CD4-positive, alpha-beta T cell treated with Interleukin-6 for 4 hours (primary cell): Measurements from ENCODE around the gene ECM2.

Experiments used
- DNase-seq: peaks from one replicate; pipeline ENCODE4 v3.0.0-alpha.2; 2020; ENCODE audit warnings: mixed read lengths

Gene ECM2

DNA sequence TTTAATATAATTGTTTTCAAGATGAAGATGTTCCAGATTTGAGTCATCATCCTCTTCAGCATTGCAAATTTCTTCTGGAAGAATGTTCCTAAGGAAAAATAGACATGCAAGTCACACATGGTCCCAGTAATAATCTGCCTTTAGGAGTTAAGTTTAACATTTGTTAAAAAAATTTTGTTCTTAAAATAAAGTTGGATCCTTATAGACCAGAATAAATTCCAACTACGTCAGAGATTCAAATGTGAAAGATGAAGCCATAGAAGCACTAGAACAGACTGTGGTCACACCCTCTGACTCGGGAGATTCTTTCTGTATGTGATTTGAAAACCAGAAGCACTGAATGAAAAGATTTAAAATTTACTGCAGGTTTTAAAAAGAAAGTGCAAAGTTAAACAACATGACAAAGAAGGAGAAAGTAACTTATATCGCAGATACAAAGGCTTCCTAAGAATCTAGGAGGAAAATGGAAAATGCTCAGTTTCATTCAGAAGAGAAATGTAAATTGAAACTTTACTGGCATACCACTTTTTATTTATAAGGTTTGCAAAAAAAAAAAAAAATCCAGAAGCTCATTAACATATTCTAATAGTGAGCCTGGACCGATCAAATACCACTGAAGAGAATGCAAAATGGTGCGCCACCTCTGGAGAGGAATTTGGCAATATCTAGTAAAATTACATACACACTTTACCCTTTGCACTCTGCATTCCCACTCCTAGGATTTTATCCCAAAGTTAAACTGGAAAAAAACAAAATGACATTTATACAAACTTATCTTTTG is 39.2 kb downstream of the ECM2 start:
- no peak for DNase-seq

DNA sequence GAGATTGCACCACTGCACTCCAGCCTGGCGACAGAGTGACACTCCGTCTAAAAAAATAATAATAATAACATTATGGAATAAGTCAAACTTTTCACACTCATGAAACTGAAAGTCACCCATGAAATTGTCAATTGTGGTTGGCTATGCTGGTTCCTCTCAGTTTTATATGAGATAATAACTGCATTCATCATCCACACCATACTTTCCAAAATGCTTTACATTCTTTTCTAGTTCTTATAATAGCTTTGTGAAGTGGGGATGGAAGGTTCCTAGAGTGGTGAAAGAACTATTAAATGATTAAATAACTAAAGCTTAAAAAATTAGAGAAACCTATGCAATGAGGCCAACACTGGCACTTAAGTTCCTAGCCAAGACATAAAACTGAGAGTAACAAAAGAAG is 40.9 kb downstream of the ECM2 start:
- DNase-seq, result no peak

DNA sequence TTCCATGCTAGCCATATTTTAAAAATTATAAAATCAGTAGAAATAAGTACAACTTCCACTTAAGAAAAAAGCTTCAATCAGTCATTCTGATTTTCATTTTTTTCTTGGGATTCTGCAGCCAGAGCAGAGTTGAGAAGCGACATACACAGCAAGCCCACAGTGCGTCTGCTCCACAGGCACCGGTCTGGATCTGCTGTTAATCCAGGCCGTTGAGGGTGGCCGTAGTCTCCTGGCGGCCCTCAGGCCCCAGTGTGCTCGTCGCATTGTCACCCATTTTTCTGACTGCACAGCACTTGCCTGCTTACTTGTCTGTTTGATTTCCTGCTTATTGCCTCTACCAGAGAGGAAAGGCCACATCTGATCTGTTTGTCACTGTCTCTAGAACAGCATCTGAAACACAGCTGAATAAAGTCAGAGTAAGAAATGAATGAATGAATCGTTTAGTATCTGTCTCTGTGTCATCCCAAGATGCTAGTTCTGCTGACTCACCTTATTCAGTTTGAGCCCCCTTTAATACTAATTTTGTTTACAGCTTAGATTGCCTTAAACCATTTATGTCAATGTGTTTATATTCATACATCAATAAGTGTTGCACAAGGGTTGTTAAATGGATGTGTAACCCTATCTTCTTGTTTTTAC is 41.9 kb downstream of the ECM2 start:
- DNase-seq, result no peak

DNA sequence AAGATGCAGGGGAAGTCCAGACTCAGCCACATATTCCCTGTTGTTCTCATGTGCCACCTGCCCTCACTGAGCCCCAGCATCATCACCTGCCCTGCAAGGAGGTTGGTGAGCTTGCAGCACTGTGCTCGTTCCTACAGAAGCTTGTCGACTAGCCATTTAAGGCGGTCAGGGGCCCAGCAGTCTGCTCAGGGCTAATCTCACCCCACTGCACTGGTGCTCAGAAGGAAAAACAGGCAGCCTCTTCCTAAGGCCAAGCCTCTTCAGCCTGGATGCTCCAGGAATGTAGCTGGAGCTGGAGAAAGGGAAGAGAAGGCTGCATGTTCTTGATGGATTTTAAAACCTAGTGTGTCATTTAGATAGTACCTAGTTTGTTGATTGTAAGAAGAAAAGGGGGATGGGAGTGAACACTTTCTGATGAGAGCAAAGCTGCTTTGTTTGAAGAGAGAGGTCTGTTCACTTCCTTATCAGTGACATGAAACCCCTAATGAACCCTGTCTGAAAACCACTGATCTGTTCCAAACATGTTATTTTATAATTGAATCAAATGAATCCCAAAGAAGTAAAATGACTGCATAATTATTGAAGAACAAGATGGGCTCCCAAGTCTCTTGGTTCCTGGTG is 42.9 kb downstream of the ECM2 start:
- no peak for DNase-seq

DNA sequence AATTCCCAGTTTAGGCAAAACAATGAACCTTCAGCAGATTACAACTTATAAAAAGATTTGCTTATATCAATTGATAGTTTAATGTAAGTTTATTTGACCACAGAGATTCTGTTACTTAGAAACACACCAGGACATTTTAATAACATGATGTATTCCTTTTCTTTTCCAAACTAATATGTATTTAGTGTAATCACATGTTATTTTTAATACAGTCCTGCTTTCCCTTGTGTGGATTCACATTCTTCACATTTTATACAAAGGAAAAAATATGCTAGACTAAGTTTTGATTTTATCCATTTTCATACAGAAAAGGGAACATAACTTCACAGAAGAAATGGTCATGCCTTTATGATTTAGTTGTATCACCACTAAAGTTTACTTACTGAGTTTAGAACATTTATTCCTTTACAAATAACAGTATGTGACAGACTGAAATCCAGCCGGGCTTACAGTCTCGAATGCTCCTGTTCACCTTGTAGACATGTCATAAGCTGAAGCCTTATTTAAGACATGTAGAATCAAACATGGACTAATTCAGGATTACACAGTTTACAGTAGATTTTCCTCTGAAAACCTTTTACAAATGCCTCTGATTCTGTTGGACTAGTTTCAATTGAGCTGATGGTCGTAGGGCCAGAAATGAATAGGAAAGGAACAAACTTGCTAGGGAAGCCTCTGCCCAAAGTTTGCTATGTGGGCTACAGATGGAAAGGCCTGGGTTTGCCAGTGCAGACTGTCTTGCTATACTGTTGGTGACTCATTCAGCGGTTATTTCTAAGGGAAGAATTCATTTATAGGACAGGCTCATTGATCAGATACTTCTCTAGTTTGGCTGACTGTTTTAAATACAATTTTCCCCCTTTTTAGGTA is 46.9 kb downstream of the ECM2 start:
- DNase-seq, result no peak

DNA sequence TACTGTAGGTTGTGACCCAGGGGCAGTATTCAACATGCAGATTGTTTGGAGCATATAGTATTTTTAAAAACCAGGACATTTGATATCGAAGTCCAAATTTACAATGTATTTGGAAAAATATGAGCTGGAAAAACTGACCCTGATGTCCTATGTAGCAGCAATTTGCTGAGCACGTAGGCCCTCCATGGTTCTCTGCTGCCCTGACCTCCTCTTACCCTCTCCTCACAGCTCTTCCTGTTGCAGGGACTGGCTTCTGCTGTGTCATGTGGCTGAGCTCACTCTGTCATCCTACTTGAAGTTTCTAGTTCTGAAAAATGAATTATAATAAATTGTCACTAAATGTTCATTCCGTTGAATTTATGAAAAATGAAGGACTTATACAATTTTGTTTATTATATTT is 49.4 kb downstream of the ECM2 start:
- DNase-seq, result no peak

DNA sequence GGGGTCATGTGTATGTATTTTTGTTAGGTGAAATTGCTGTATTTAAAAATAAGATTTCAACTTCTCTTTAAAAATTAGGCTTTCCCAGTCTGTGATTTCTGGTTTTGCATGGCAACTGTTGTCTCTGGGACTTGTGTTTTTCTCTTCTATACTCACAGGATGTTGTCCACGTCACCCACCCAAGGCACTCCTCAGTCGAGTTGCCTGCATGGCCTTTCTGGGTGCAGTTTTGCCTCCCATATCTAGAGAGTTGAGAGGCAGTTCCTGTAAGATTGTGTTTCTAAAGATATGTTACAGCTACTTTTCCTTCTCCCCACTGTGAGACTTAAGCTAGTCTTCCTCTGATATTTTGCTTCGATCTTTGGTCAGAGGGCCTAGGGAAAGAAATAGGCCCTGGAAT is 51.2 kb downstream of the ECM2 start:
- no peak for DNase-seq

DNA sequence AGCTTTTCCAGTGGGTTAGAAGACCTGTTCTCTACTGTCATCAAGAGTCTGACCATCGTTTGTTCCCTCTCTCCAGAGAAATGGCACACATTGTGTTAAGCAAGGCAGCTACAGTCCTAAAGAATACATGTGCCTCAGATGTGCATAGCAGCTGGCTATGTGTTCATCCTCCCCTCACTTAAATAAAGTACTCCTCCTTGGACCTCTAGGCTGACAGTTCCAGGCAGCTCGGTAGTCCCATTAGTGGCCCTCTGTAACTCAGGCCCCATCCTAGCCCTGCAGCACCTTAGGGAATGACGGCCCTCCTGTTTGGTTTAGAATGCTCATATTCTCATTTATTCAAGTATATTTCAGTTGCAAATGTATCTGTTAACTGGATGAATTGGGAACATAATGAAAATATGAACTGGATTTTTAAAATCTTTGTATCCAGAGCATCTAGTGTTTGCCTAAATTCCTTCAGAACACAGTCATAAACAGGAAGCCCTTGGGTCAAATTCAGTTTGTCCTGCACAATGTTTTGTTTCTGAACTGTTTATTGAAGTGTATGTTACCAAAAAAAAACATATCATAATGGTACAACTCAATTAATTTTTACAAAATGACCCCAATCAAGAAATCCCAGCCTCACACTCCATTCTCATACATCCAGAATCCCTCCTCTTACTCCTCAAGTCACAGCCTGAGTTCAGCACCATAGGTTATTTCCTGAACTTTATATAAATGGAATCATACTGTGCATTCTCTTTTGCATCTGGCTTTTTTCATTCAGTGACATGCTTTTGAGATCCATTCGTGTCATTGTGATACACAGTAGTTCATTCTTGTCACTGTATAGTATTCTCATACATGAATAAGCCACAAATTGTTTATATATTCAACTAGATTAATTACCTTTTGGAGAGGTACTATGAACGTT is 51.9 kb downstream of the ECM2 start:
- DNase-seq, result no peak

DNA sequence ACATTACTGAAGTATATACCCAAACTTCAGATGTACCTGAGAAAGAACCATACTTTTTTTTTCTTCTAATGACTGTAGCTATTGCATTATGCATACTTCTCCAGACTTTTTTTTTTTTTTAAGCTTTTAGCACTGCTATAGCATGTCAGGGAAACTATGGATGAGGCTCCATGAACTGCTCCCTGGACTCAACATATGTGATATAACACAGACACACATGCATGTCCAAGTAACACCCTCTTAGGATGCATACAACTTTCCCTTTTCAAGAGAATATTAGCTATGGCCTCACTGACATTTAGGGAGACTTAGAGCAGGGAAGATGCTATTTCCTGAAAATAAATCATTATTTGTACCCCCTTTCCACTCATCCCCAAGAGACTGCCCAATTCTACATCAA is 53.0 kb downstream of the ECM2 start:
- no peak for DNase-seq

DNA sequence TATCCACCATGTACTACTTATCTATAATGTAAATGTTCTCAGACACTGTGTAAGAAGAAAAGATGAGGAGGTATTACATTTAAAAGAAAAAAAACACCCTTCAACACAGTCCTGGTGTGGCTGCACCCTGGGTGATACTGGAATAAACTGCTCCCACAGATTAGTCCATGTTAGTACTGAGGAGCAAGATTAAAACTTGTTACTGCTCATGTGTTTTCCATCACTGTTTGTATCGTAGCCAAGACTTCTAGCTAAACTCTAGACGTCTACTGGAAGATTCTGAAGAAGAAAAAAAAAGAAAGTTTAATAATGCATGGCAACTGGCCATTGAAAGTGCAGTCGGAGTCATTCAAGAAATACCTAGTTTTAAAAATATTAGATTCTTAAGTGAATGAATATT is 53.5 kb downstream of the ECM2 start, which contains the start of gene ASPN:
Gene ASPN (minus strand): TSS at position 178 of the 400 bp plus-strand sequence.
- DNase-seq, result no peak

DNA sequence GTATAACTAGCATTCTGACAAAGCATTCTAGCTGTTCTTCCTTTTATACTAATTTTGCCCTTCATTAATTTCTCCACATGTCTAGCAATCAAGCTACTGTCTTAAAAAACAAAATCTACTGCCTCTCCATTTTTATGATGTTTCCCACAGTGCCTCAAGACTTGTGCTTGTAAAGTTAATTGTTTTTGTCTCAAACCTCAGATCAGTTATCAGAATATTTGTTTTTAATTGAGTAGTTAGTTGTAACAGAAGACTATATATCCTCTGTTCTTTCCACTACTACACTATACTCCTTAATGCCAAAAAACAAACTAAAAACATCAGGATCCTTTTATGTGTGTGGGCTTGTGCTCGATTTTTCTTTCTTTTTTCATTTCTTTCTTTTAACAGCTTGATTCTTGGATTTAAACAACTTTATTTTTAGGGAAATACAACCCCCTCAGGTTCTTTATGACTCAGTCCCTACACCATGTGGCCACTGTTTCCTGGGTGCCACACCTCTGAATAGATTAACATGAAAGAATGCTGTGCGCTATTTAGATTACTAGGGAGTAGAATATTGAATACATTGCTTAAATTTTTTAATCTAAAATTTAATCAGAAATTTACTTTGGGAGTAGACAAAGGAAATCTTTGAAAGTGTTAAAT is 54.7 kb downstream of the ECM2 start:
- no peak for DNase-seq

DNA sequence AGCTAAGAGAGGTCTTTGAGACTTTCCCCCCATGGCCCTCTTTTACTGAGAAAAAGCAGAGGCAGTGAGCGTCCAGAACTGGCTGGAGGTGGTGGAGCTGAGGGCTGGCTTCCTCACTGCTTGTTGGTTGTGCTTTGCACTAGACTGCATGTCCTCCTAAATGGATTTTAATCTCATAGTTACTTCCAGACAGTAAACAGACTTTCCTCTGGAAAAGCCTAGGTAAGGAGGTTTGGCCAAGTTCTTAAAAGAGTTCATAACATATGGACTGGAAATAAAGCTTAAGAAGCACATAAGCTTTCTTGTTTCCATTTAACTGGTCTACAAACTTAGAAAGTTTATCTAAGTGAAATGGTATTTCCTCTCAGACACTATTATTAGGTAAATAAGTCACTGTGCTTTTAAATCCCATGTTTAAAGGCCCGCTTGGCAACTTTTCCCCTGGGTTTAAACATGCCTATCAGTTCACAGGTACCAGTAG is 55.5 kb downstream of the ECM2 start:
- DNase-seq, result no peak

DNA sequence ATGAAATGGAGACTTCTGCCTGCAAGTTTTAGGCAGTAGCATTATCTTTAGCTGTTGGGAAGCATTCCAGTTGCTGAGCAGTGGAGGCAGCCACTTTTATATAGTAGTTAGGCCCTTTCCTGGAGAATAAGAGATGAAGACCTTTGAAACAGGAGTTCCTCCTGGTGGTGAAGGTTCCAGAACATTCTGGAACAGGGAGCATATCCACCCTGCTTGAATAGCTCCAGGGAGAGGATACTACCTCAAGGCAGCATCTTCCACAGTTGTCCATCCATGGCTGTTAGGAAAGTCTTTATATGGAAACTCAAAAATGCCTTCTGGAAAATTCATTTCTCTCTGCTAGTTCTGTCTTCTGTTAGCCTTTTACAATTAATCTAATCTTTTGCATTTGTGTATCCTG is 56.4 kb downstream of the ECM2 start:
- DNase-seq, result no peak

DNA sequence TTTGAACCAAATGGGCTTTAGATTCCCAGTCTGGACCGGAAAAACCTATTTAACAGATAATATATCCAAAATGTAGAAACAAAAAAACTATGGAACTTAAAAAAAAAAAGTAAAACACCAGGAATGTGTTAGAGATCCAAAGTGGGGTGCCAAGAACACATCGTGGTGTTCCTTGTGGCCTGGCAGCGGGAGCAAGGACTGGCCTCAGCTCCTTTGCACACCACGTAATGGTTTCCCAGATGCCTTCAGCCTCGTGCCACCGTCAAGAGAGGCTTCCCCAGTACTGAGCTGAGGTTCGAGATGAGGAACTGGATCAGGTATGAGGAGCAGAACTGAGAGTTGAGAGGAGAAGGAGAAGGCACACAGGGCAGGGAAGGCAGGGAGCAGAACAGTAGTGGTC is 57.0 kb downstream of the ECM2 start:
- no peak for DNase-seq

DNA sequence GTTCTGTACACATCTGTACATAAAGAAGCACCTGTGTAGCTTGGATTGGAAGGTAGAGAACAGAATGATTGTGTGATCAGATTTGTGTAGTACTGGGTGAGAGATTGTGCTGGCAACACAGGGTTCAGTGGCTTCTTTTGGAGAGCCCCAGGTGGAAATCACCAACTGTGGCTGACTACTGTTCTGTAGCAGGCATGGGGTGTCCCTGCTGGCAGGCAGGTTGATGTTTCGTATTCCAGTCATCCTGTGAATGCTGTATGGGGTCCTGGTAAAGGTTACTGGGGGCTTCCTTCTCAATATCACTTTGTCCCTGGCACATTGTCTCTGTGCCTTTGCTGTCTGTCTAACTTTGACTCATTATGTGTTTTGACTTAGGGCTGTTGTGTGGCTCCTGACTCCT is 58.8 kb downstream of the ECM2 start:
- no peak for DNase-seq

DNA sequence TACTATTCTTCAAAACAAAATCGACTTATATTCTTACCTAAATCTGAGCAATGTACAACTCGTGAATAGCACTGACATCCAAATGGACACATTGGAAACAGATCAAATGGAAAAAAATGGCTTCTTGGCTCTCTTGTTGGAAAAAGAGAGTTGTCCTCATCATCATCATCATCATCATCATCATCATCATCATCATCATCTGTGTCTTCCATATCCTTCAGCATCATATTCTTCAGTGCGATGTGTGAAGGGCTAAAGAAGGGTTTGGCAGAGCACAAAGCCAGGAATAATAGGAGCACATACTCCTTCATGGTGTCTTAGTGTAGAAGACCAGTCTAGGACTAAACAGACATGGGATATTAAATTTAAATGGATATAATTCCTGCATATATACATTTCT is 61.2 kb downstream of the ECM2 start:
- DNase-seq, result no peak

DNA sequence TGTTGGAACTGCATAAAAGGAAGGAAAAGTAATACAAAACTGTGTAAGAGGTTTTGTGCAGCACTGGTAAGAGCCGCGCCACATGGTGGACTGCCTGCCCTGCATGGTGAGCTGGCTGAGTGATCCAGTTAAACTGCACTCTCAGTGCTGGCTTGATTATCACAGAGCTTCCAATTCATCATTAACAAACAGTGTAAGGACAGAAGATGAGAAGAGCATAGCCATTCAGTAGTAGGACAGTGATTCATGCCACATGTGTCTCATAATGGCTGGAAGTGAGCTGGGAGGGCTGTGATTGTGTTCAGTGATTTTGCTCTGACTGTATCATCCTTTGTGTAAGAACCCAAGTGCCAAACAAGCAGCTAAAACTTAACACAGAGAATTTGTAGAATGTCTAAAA is 67.6 kb downstream of the ECM2 start:
- DNase-seq, result no peak

DNA sequence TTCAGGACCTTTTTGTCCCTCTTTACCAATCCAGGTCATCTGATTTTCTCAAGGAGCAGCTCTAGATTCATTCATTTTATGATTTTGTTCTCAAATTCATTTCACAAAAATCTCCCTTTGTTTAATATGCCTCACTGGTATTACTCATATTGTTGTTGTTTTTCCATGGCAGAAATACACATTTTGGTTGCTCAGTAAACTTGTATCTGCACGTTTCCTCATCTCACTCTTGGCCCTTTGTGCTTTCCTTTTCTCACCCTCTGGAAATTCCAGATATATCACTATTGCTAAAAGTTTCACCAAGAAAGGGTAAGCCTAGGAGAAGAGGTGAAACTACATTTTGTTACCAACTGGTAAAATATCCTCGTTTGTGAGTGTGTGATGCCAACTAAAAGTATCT is 68.3 kb downstream of the ECM2 start:
- no peak for DNase-seq

DNA sequence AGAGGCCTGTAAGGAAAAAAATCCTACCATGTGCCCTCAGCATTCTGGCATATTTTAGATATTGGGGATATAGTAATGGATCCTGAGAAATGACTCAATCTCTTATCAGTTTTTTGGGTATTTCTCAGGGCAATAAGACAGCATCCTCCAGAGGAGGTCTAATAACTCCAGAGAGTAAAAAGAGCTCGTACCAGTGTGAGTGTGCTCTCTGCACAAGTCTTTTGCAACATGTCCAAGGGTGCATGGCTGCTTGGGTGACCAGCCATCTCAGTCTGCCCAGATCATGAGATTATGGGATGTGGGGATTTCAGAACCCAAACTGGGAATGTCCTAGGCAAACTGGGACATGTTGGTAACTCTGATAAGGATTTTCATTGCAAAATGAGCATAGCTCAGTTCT is 68.7 kb downstream of the ECM2 start:
- DNase-seq, result no peak

DNA sequence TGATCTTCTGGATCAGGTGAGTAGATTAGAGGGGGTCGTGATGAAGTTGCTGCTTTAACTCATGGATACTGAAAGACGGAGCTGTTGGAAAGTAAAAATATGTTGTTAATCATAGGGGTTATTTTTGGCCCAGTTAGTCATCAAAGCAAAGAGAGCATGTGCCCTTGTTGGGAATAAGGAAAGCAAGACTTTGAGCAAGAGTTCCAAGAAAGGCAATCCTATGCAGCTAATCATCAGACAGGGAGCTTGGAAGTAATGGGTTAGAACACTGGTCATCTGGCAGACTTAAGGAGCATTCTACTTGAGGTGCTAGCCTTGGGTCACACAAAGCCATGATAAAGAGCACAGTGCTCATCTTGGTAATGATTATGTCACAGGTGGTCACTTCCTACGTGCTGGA is 71.8 kb downstream of the ECM2 start:
- DNase-seq, result no peak

DNA sequence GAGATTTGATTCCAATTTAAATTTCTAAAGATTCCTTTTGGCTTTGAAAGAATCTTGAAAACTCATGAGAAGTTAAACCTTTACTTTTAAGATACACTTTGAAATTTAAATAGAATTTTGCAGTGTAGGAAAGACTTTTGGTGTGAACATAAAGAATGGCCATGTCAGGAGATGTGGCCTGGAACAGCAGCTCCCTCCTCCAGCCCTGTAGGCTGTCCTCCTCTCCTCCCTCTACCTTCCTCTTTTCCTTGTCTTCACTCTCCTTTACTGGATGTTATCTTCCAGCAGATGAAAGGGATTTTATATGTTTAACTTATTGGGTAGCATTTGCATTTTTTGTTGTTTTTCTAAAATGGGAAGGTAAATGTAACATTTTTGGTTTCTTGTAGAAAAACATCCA is 72.4 kb downstream of the ECM2 start:
- no peak for DNase-seq

DNA sequence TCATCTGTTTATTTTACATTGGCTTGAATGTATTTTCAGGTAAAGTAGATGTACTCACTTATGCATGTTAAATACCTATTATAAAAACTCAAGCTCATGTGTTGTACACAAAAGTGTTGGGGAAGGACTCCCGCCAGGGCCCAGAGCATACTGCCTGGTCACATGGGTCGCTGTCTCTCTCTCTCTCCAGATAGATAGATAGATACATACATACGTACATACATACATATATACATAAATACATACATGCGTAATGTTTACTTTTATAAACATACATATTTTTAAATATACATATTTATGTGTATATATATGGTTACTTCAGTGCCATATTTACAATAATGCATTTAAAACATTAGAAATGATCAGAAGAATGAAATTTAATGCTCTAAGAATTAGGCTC is 78.2 kb downstream of the ECM2 start:
- no peak for DNase-seq
